GM18870 (cell line): ENCODE measurements around the gene EPG5.
A peak's percentile ranks its signal among the peaks of the same experiment; 100 is the strongest.
"Not testable (repeated sequence)": the region's sequence is repeated elsewhere in the genome, so short reads cannot be mapped to it uniquely, and the experiment has no call there.

ENCODE experiments used
- ATAC-seq: cut with Tn5 transposase; IDR thresholded peaks from one replicate; pipeline ENCODE4 v1.9.1; 2021; ENCODE audit warnings: moderate library complexity; ENCODE audit not compliant: unreplicated experiment

The EPG5 gene

DNA sequence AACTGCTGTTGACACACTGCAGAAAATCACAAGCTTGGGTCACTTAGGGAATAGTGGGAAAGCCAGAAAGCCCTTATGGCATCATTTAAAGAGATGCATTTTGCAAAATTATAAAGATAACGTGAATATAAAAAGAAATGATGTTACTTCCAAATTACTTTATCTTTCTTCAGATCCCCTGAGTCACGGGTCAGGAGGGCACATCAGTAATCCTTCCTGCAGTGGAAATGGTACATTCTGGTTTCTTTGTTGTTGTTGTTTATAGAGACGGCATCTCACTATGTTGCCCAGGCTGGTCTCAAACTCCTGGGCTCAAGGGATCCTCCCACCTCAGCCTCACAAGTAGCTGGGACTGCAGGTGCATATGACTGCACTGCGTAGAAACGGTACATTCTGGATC lies 9.8 kb upstream of the EPG5 start:
- ATAC-seq = no peak

DNA sequence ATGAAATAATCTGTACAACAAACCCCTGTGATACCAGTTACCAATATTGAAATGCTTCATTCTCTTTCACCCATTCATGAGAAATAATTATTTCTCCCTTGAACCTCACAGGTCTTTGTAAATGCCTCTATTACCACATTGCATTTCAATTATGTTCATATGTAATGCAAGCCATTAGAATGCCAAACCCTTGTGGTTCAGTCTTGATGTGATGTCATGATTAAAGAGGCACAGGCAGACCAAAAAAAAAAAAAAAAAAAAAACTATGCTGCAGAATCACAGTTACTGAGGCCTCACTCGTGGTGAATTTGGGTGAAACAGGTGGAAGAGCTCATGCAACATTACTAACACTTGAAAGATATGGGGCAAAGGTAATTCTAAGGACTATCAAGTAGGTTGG lies 9.4 kb upstream of the EPG5 start:
- ATAC-seq = no peak

GRCh38 chr18:45974088-45974536 lies 7.0 kb upstream of the EPG5 start:
- no peak for ATAC-seq

GRCh38 chr18:45964913-45965312 lies 2.2 kb downstream of the EPG5 start:
- ATAC-seq = not testable (repeated sequence)

DNA sequence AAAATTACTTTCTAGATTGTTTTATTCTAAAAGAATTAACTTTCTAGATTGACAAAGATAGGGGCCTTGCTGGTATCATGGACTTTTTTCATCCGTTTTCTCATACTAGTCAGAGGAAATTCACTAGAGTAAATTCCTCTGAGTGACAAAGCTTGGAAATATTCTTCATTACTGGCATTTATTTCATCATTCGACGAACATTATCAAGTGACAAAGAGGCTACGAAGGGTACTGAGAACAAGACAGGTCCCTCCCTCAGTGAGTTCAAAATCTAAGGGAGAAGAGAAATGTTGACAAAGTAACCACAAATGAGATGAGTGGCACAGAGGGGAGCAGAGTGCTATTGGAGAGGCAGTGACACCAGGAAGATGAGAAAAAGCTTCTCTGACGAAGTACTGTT lies 4.3 kb downstream of the EPG5 start:
- ATAC-seq = no peak

DNA sequence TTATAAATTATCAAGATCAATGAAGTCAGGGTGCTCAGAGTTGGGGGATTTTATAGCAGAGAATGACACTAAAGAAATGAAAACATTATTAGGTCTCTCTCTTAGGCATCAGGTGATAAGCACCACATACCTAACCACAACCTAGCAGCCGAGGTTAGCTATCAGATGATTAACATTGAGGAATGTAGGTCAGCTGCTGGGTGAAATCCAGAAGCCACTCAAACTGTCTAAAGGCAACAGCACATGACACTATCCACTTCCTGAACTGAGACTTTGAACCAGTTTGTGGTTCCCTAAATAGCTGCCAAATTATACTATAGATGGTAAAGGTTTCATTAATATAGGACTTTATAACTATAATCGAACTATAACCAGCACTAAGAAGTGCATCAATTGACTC lies 4.7 kb downstream of the EPG5 start:
- no peak for ATAC-seq

- not testable (repeated sequence) for ATAC-seq
These were observed 7.6 kb downstream of the EPG5 start for GRCh38 chr18:45959484-45959883.

DNA sequence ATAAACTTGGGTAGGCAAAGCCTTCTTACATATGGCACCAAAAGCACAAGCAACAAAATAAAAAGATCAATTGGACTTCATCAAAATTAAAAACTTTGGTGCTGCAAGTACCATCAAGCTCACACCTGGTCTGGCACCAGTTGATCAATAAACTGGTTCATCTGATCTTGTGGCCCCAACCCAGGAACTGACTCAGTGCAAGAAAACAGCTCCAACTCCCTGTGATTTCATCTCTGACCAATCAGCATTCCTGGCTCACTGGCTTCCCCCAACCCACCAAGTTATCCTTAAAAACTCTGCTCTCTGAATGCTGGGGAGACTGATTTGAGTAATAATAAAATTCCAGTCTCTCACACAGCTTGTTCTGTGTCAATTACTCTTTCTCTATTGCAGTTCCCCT lies 8.4 kb downstream of the EPG5 start:
- ATAC-seq = no peak

GRCh38 chr18:45958027-45958426 lies 9.1 kb downstream of the EPG5 start:
- no peak for ATAC-seq

- no peak for ATAC-seq
These were observed 10.0 kb downstream of the EPG5 start for GRCh38 chr18:45957100-45957499.

GRCh38 chr18:45954070-45954934 lies 12.8 kb downstream of the EPG5 start:
- no peak for ATAC-seq

GRCh38 chr18:45951016-45951714 lies 16.0 kb downstream of the EPG5 start:
- no peak for ATAC-seq

- ATAC-seq = no peak
These were observed 21.5 kb downstream of the EPG5 start for GRCh38 chr18:45945669-45946068.

DNA sequence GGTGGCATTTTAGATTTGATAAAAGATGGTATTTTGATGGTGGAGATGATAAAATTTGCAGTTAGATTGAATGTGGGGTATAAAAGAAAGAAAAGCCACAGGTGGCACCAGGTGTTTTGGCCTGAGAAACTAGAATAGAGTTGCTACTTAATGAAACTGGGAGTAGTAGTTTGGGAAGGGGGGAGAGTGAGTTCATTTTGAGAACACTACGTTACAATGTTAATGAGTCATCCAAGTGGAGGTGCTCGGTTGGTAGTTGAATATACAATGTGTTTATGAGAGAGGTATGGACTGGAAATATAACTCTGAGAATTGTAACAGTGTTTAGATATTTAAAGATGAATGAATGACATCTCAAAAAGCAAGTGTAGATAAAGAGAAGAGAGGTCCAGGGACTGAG lies 26.4 kb downstream of the EPG5 start:
- no peak for ATAC-seq

- no peak for ATAC-seq
These were observed 27.9 kb downstream of the EPG5 start for GRCh38 chr18:45939236-45939635.

DNA sequence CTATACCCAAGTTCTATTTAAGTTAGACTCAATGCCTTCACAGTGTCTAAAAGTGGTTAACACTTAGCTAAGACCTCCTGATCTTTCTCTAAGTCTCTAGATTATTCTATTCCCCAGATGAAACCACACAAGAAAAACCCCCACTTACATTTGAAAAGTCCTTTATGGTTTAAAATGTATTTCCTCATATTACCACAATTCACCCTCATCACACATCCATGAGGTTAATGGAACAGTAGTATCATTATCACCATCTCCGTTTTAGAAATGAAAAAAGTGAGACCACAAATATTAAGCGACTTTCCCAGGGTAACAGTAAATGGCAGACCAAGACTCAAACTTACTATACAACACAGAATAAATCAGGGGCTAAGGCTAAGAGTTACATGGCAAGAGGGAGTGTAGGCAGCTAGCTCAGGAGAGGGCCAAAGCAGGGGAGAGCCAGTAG lies 28.6 kb downstream of the EPG5 start:
- peak; percentile 57 for ATAC-seq

DNA sequence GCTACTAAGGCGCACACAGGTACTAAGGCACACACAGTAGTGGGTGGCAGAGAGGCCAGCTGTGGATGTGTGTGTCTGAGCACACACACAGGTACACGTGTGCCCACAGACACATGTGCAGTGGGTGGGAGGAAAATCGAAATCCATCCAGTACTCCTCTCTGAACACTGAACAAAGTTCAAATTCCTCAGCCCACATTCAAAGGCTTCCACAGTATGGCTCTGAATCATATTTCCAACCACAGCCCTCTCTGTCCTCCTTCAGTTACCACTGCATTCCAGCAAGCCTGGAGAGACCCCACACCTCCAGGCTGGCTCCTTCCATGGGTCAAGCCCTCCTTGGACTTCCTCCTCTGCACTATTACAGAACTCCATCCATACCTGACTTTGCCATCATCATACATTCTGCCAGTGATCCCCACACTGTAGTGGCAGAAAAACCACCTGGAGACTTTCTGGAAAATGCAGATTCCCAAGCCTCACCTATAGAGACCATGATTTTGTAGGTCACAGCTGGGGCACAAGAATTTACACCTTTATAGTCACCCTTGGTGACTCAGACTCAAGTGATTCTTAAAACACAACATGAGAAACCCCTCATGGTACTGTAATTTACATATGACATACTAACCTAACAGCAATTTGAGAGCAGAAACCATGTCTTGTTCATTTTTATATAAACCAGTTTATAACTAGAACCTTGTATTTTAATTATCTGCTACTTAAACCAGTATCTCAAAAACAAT lies 31.4 kb downstream of the EPG5 start:
- ATAC-seq = no peak

DNA sequence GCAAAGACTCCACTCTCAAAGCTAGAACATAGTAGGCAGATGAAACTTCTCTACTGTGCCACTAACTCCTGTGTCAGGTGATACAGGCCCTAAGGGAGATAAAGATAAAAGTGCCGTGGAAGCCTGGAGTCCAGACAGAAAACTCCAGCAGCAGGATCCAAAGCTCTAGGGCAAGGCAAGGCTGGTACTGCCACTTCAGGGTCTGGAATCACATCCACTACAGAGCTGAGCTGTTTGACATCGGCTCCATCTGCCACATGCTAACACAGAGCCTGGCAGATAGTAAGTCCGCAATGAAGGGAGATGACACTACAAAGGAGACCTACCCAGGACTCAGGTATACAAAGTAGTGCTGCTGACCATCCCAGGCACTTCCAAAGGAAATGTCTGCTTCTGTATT lies 34.4 kb downstream of the EPG5 start:
- no peak for ATAC-seq

DNA sequence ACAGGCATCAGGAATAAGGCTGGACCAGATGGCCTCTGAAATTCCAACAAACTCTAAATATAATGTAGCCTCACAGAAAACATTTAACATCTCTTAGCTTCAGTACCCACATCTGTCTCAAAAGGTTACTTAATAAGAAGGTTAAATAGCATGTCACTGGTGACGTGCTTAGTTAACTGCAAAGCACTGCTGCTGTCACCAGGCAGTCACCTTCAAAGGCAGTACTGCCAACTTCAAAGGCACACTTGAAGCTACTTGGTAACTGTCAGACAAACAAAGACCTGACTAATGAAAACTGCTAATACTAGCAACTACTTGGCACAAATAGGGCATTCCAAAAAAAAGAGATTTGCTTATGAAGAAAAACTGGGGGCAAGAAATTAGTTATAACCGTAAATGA lies 36.2 kb downstream of the EPG5 start:
- ATAC-seq = no peak

DNA sequence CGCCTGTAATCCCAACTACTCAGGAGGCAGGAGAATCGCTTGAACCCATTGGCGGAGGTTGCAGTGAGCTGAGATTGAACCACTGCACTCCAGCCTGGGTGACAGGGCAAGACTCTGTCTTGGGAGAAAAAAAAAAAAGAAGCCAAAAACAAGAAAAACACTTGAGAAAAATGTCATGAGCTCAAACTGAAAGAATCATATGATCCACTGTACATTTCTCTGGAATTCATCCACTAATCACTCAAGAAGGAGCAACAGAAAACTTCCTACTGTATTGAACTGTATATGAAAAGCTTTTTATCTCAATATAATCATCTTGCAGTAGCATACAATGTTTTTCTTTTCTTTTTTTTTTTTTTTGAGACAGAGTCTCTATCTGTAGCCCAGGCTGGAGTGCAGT lies 40.4 kb downstream of the EPG5 start:
- no peak for ATAC-seq

- ATAC-seq = no peak
These were observed 41.0 kb downstream of the EPG5 start for GRCh38 chr18:45926085-45926484.

DNA sequence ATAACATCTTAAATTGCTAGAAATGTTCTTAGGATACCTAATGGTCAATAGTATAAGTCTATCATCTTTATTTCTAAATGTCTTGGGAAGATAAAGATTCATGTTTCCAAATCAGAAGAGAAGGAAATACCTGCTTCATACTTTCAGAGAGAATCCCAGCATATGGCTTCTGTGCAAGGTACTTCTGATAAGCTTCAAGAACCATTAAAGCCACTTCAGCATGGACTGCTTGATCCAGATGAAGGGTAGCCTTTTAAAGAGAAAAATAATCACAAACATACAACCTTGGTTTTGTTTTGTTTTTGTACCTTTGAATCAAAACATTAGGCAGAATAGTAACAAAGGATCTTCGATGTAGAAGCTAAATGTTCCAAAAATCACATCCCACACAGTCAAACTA lies 44.0 kb downstream of the EPG5 start:
- no peak for ATAC-seq
